Measurements from ENCODE around the gene C1orf53. TPM values are rescaled to one million over a fixed set of nuclear protein-coding genes. Genes with fewer than 3 reads are reported as not detected.
"Not testable (repeated sequence)": the region's sequence is repeated elsewhere in the genome, so short reads cannot be mapped to it uniquely, and the experiment has no call there.

Gene C1orf53
- total and polyA plus RNA-seq, 8 donors = 1.5 to 8.9 (median 3.1) TPM

GRCh38 chr1:197862671-197863070, 39.8 kb upstream of the C1orf53 start:
- intact Hi-C loops (cut with DNase I) = no loop called here

DNA sequence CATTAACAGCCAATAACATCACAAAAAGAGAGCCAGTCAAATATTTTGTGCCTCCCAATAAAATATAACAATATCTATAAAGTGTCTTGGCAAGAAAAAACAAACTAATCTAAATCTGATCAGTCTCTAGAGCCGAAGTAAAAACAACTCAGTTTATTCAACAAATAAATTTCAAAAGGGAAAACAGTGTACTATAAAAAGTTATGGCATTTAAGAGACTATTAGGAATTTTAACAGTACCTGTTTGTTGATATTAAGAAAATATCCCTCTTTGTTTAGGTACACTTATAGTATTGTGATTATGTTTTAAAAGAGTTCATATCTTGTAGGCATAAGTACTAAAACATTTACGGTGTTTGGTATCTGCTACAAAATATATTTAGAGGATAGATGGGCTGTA, 36.6 kb upstream of the C1orf53 start:
- no peak overlapping the region for H3K27ac ChIP-seq
- TF ChIP-seq, protein P1, sequence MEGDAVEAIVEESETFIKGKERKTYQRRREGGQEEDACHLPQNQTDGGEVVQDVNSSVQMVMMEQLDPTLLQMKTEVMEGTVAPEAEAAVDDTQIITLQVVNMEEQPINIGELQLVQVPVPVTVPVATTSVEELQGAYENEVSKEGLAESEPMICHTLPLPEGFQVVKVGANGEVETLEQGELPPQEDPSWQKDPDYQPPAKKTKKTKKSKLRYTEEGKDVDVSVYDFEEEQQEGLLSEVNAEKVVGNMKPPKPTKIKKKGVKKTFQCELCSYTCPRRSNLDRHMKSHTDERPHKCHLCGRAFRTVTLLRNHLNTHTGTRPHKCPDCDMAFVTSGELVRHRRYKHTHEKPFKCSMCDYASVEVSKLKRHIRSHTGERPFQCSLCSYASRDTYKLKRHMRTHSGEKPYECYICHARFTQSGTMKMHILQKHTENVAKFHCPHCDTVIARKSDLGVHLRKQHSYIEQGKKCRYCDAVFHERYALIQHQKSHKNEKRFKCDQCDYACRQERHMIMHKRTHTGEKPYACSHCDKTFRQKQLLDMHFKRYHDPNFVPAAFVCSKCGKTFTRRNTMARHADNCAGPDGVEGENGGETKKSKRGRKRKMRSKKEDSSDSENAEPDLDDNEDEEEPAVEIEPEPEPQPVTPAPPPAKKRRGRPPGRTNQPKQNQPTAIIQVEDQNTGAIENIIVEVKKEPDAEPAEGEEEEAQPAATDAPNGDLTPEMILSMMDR (IDR thresholded peaks at IDR 0.05) = no peak
- no peaks in the 10 kb centered on the region for H3K4me1 ChIP-seq
- no peak overlapping the region for H3K4me3 ChIP-seq
- H3K9me3 ChIP-seq = no peaks in the 10 kb centered on the region
- DNase-seq (no peak), ATAC-seq (no peak)
- intact Hi-C loops (cut with DNase I) = no loop called here
- H3K27me3 ChIP-seq = no peaks in the 10 kb centered on the region
- H3K36me3 ChIP-seq = no peaks in the 10 kb centered on the region

More at GRCh38 chr1:197862671-197863070, 39.8 kb upstream of the C1orf53 start:
- Histone ChIP-seq H3K4me3 (no peak overlapping the region), H3K27me3 (no peaks in the 10 kb centered on the region), H3K36me3 (no peaks in the 10 kb centered on the region), H3K4me1 (no peaks in the 10 kb centered on the region), H3K9me3 (no peaks in the 10 kb centered on the region), H3K27ac (no peak overlapping the region)
- TF ChIP-seq, protein P1 (IDR thresholded peaks at IDR 0.05) = no peak
- DNase-seq = no peak
- no peak for ATAC-seq

DNA sequence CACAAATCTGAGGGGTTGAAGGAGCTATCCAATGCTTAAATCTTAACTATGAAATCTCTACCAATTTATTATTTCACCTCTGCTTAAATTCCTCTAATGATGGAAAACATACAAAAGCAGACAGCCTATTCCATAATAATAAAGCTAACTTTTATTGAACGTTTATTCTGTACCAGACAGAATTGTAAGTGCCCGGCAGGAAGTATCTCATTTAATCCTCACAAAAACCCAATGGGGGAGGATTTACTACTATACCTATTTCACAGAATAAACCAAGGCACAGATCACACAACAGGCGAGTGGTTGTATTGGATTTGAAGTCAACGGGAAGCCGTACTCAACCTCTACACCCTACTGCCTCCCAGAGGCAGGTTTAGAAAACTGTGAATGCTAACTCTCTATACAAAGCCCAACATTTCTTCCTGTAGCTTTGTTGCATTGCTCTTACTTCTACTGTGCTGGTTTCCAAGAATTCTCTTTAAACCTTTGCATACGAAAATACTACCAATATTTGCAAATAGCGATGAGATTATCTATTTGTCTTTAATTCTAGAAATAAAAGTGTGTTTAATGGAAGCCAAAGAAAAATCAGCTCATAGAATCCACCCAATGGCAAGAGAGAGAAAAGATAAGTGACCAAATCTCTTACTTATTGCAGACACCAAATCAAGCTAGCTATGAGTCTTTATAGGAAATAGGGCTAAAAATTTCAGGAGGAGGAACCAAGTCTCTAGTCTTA, 33.5 kb upstream of the C1orf53 start:
- DNase-seq = peak in 1 of 4 donors; percentile 42
- no peak overlapping the region for H3K4me3 ChIP-seq
- H3K36me3 ChIP-seq = no peaks in the 10 kb centered on the region
- H3K27me3 ChIP-seq = no peaks in the 10 kb centered on the region
- peak; percentile 98 for ATAC-seq
- no peak overlapping the region for H3K27ac ChIP-seq
- TF ChIP-seq, protein P1 (IDR thresholded peaks at IDR 0.05) = peak; percentile 45 to 57
- H3K9me3 ChIP-seq = no peaks in the 10 kb centered on the region
- intact Hi-C loops (cut with DNase I) = no loop called here
- H3K4me1 ChIP-seq = no peaks in the 10 kb centered on the region

GRCh38 chr1:197869490-197870077, 32.8 kb upstream of the C1orf53 start:
- no peak overlapping the region for H3K27ac ChIP-seq
- intact Hi-C loops (cut with DNase I) = no loop called here
- ATAC-seq (no peak), DNase-seq (no peak)
- H3K4me3 ChIP-seq = no peak overlapping the region
- no peaks in the 10 kb centered on the region for H3K9me3 ChIP-seq
- no peaks in the 10 kb centered on the region for H3K36me3 ChIP-seq
- TF ChIP-seq, protein P1 (IDR thresholded peaks at IDR 0.05) = no peak
- H3K27me3 ChIP-seq = no peaks in the 10 kb centered on the region
- no peaks in the 10 kb centered on the region for H3K4me1 ChIP-seq

DNA sequence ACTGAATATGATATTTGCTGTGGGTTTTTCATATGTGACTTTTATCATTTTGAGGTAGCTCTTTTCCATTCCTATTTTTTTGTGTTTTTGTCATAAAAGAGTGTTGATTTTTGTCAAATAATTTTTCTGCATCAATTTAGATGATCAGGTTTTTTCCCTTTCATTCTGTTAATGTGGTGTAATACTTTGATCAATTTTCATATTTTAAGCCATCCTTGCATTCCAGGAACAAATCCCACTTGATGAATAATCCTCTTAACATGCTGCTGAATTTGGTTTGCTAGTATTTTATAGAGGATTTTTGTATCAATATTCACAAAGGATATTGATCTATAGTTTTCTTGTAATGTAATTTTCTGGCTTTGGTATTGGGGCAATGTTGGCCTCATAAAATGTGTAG, 25.5 kb upstream of the C1orf53 start:
- Histone ChIP-seq H3K36me3 (no peaks in the 10 kb centered on the region), H3K27me3 (no peaks in the 10 kb centered on the region), H3K4me3 (no peak overlapping the region), H3K9me3 (peaks cover 0 to 20% of the 10 kb centered on the region in 2 donors), H3K27ac (no peak overlapping the region), H3K4me1 (no peaks in the 10 kb centered on the region)
- TF ChIP-seq, protein P1 (IDR thresholded peaks at IDR 0.05) = no peak
- DNase-seq = no peak
- intact Hi-C loops (cut with DNase I) = no loop called here
- no peak for ATAC-seq

DNA sequence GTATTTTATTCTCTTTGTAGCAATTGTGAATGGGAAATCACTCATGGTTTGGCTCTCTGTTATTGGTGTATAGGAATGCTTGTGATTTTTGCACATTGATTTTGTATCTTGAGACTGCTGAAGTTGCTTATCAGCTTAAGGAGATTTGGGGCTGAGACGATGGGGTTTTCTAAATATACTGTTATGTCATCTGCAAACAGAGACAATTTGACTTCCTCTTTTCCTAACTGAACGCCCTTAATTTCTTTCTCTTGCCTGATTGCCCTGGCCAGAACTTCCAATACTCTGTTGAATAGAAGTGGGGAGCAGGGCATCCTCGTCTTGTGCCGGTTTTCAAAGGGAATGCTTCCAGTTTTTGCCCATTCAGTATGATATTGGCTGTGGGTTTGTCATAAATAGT, 22.0 kb upstream of the C1orf53 start:
- intact Hi-C loops (cut with DNase I); H3K4me3 ChIP-seq; DNase-seq; H3K27ac ChIP-seq; H3K4me1 ChIP-seq; H3K36me3 ChIP-seq; H3K27me3 ChIP-seq; ATAC-seq: not testable (repeated sequence)
- H3K9me3 ChIP-seq = peaks cover 0 to 20% of the 10 kb centered on the region in 2 donors

DNA sequence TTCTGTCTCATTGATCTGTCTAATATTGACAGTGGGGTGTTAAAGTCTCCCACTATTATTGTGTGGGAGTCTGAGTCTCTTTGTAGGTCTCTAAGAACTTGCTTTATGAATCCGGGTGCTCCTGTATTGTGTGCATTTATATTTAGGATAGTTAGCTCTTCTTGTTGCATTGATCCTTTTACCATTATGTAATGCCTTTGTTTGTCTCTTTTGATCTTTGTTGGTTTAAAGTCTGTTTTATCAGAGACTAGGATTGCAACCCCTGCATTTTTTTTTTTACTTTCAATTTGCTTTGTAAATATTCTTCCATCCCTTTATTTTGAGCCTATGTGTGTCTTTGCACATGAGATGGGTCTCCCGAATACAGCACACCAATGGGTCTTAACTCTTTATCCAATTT, 20.2 kb upstream of the C1orf53 start:
- H3K36me3 ChIP-seq; H3K4me3 ChIP-seq; H3K27ac ChIP-seq; intact Hi-C loops (cut with DNase I); H3K9me3 ChIP-seq; H3K4me1 ChIP-seq; ATAC-seq; DNase-seq; H3K27me3 ChIP-seq: not testable (repeated sequence)

All from left lung (tissue), 10 donors.